Measurements from ENCODE around the gene PSMD11.
"Not testable (repeated sequence)": the region's sequence is repeated elsewhere in the genome, so short reads cannot be mapped to it uniquely, and the experiment has no call there.

PSMD11 gene

GRCh38 chr17:32519228-32520103 is 75.2 kb downstream of the PSMD11 start:
- in situ Hi-C loops (cut with HindIII; ENCODE audit: low pct_ligation_motif_present, low pct_unique_long_range_greater_than_20kb, low sequenced_read_pairs): no loop called here
- peak; percentile 26 for DNase-seq

- in situ Hi-C loops (cut with HindIII; ENCODE audit: low pct_ligation_motif_present, low pct_unique_long_range_greater_than_20kb, low sequenced_read_pairs): no loop called here
- DNase-seq: no peak
Observed at GRCh38 chr17:32520104-32520701, 75.9 kb downstream of the PSMD11 start.

GRCh38 chr17:32520737-32521404 is 76.6 kb downstream of the PSMD11 start:
- no peak for DNase-seq
- in situ Hi-C loops (cut with HindIII; ENCODE audit: low pct_ligation_motif_present, low pct_unique_long_range_greater_than_20kb, low sequenced_read_pairs): no loop called here

GRCh38 chr17:32523017-32523680 is 78.8 kb downstream of the PSMD11 start:
- in situ Hi-C loops (cut with HindIII; ENCODE audit: low pct_ligation_motif_present, low pct_unique_long_range_greater_than_20kb, low sequenced_read_pairs): no loop called here
- no peak for DNase-seq

- no peak for DNase-seq
- in situ Hi-C loops (cut with HindIII; ENCODE audit: low pct_ligation_motif_present, low pct_unique_long_range_greater_than_20kb, low sequenced_read_pairs): no loop called here
Observed at GRCh38 chr17:32523827-32524552, 79.7 kb downstream of the PSMD11 start.

- in situ Hi-C loops (cut with HindIII; ENCODE audit: low pct_ligation_motif_present, low pct_unique_long_range_greater_than_20kb, low sequenced_read_pairs); DNase-seq: not testable (repeated sequence)
Observed at GRCh38 chr17:32524553-32524880, 80.2 kb downstream of the PSMD11 start.

- no peak for DNase-seq
- in situ Hi-C loops (cut with HindIII; ENCODE audit: low pct_ligation_motif_present, low pct_unique_long_range_greater_than_20kb, low sequenced_read_pairs): no loop called here
Observed at GRCh38 chr17:32525122-32525521, 80.8 kb downstream of the PSMD11 start.

GRCh38 chr17:32527146-32527545 is 82.8 kb downstream of the PSMD11 start:
- DNase-seq: no peak
- in situ Hi-C loops (cut with HindIII; ENCODE audit: low pct_ligation_motif_present, low pct_unique_long_range_greater_than_20kb, low sequenced_read_pairs): no loop called here

GRCh38 chr17:32528825-32529224 is 84.5 kb downstream of the PSMD11 start:
- no peak for DNase-seq
- in situ Hi-C loops (cut with HindIII; ENCODE audit: low pct_ligation_motif_present, low pct_unique_long_range_greater_than_20kb, low sequenced_read_pairs): no loop called here

- in situ Hi-C loops (cut with HindIII; ENCODE audit: low pct_ligation_motif_present, low pct_unique_long_range_greater_than_20kb, low sequenced_read_pairs): no loop called here
Observed at GRCh38 chr17:32529604-32530003, 85.3 kb downstream of the PSMD11 start.

More at GRCh38 chr17:32529604-32530003, 85.3 kb downstream of the PSMD11 start:
- DNase-seq: no peak

Measured in ACHN (cell line).